ENCODE data around the gene EEF1G. TPM values are rescaled to one million over a fixed set of nuclear protein-coding genes. Genes with fewer than 3 reads are reported as not detected.
A peak's percentile ranks its signal among the peaks of the same experiment; 100 is the strongest.

Gene EEF1G
- total and polyA plus RNA-seq, 2 of the 13 experiments (the other 11 are each of a cell fraction or from before 2014, with no cell fraction given) = 1,787 to 2,144 TPM

GRCh38 chr11:62599069-62599696 is 25.5 kb upstream of the EEF1G start (continued):
- TF ChIP-seq ZNF501 (CRISPR knock-in tag; IDR thresholded peaks at IDR 0.05) (peak; percentile 39; the same call in 1 of the 2 replicates), ZNF614 (CRISPR knock-in tag; IDR thresholded peaks at IDR 0.05; ENCODE audit: borderline replicate concordance) (no peak), EHMT2 (IDR thresholded peaks at IDR 0.05; ENCODE audit: borderline replicate concordance, low read depth, low read length) (no peak), MBD4 (IDR thresholded peaks at IDR 0.05; ENCODE audit: borderline replicate concordance, low read length) (no peak), HOXA3 (CRISPR knock-in tag; IDR thresholded peaks at IDR 0.05) (peak; percentile 78), ZFX (CRISPR knock-in tag; IDR thresholded peaks at IDR 0.05; ENCODE audit: low read depth) (peak; percentile 27; the same call in 1 of the 2 replicates), RFXAP (CRISPR knock-in tag; IDR thresholded peaks at IDR 0.05; ENCODE audit: borderline replicate concordance) (peak; percentile 88; the same call in 1 of the 2 replicates), SALL2 (CRISPR knock-in tag; IDR thresholded peaks at IDR 0.05) (0 out of 2 replicates have a peak, but pooled peaks have one; percentile 36), YY1 (IDR thresholded peaks at IDR 0.05; ENCODE audit: insufficient read depth, insufficient replicate concordance, low read depth, low read length) (peak; percentile 64), HMGXB4 (CRISPR knock-in tag; IDR thresholded peaks at IDR 0.05; ENCODE audit: borderline replicate concordance in 1 of 2, low read depth in 1 of 2) (peak in 1 of 2 experiments; percentile 58; a peak in 1 of 4 replicates), CREM (IDR thresholded peaks at IDR 0.05) (peak; percentile 46; the same call in 1 of the 2 replicates), CREM (CRISPR knock-in tag; IDR thresholded peaks at IDR 0.05) (no peak), AHR (CRISPR knock-in tag; IDR thresholded peaks at IDR 0.05) (no peak), ZNF598 (CRISPR knock-in tag; IDR thresholded peaks at IDR 0.05; ENCODE audit: borderline replicate concordance) (no peak), EZH2 (conservative IDR thresholded peaks at IDR 0.05; ENCODE audit: low read depth, low read length) (no peak), PAWR (CRISPR knock-in tag; IDR thresholded peaks at IDR 0.05; ENCODE audit: borderline replicate concordance) (no peak), CENPX (CRISPR knock-in tag; IDR thresholded peaks at IDR 0.05) (no peak), ETV6 (CRISPR knock-in tag; conservative IDR thresholded peaks at IDR 0.05) (no peak), XRCC5 (optimal IDR thresholded peaks at IDR 0.05; ENCODE audit: low read length) (peak; percentile 84), MAF1 (CRISPR knock-in tag; IDR thresholded peaks at IDR 0.05; ENCODE audit: borderline replicate concordance) (no peak), SAP130 (CRISPR knock-in tag; IDR thresholded peaks at IDR 0.05; ENCODE audit: low read depth) (peak; percentile 87), ZNF562 (CRISPR knock-in tag; IDR thresholded peaks at IDR 0.05; ENCODE audit: borderline replicate concordance) (no peak), ZNF878 (CRISPR knock-in tag; IDR thresholded peaks at IDR 0.05) (0 out of 2 replicates have a peak, but pooled peaks have one; percentile 41), ZNF790 (CRISPR knock-in tag; IDR thresholded peaks at IDR 0.05; ENCODE audit: borderline replicate concordance) (no peak)
- TF ChIP-seq, protein P1, sequence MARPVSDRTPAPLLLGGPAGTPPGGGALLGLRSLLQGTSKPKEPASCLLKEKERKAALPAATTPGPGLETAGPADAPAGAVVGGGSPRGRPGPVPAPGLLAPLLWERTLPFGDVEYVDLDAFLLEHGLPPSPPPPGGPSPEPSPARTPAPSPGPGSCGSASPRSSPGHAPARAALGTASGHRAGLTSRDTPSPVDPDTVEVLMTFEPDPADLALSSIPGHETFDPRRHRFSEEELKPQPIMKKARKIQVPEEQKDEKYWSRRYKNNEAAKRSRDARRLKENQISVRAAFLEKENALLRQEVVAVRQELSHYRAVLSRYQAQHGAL (CRISPR knock-in tag; IDR thresholded peaks at IDR 0.05; ENCODE audit: not compliant biosample characterization) = no peak

Data from HepG2 (cell line).